B cell (primary cell): Measurements from ENCODE around the gene DNM1L. TPM values are rescaled to one million over a fixed set of nuclear protein-coding genes. Genes with fewer than 3 reads are reported as not detected.
"Not testable (repeated sequence)": the region's sequence is repeated elsewhere in the genome, so short reads cannot be mapped to it uniquely, and the experiment has no call there.

Source experiments
- ATAC-seq: fragments of 200-7000 bp; cut with Tn5 transposase; one replicate; pipeline ENCODE4 v1.10.0; 2021; ENCODE audit warnings: low read depth, mild to moderate bottlenecking, moderate number of reproducible peaks, moderate library complexity
- CTCF ChIA-PET: fragments of 350-600 bp; sonication (Branson Sonifier 250); formaldehyde crosslinking; loops from one replicate; lab custom pipeline; 2021; ENCODE audit warnings: antibody characterized with exemption, inconsistent platforms; lab: Charles Lee
- POLR2A ChIA-PET: fragments of 350-600 bp; sonication (Branson Sonifier 250); formaldehyde crosslinking; loops from one replicate; lab custom pipeline; 2021; ENCODE audit warnings: antibody characterized with exemption; lab: Charles Lee
- DNase-seq: peaks from one replicate; pipeline ENCODE4 v3.0.0; 2013
- H2AFZ ChIP-seq: 2 replicates; pipeline ENCODE4 v1.6.1; 2012; ENCODE audit warnings: mild to moderate bottlenecking, low read depth, low read length; ENCODE audit not compliant: insufficient read depth, poor library complexity, severe bottlenecking
- H3K27ac ChIP-seq, 2 donors: 1 replicate in 1 of 2; 2 replicates in 1 of 2; pipeline ENCODE4 v1.5.1; 2012 to 2013; ENCODE audit warnings: low read length in 2 of 2, mild to moderate bottlenecking in 2 of 2, moderate library complexity in 1 of 2
- H3K27me3 ChIP-seq, 4 experiments: fragments of 200-600 bp in 1 of 4; sonication (generic) in 1 of 4; replicated peaks in 1 of 4; 1 replicate in 2 of 4; 2 replicates in 2 of 4; pipeline versions ENCODE4 v1.6.1 to v1.7.0; 2013 to 2016; ENCODE audit warnings: low read length in 3 of 4, mild to moderate bottlenecking in 2 of 4, mixed read lengths in 1 of 4, moderate library complexity in 1 of 4; ENCODE audit not compliant: insufficient read depth in 4 of 4, control insufficient read depth in 3 of 4; ENCODE audit errors: control extremely low read depth in 1 of 4
- H3K36me3 ChIP-seq, 2 experiments: replicated peaks in 1 of 2; 1 replicate in 1 of 2; 2 replicates in 1 of 2; pipeline versions ENCODE4 v1.6.1 to v1.7.1; 2013; ENCODE audit warnings: low read length in 1 of 2; ENCODE audit not compliant: insufficient read depth in 2 of 2, control insufficient read depth in 1 of 2; ENCODE audit errors: control extremely low read depth in 1 of 2, extremely low read depth in 1 of 2
- H3K4me1 ChIP-seq, 2 donors: fragments of 200-600 bp in 1 of 2; sonication (generic) in 1 of 2; 1 replicate in 1 of 2; 2 replicates in 1 of 2; pipeline versions ENCODE4 v1.5.1 to v1.6.1; 2013 to 2017; ENCODE audit warnings: low read length in 2 of 2; ENCODE audit not compliant: control insufficient read depth in 2 of 2, insufficient read depth in 2 of 2
- H3K4me2 ChIP-seq: replicated peaks from 2 replicates; pipeline ENCODE3; 2012; ENCODE audit warnings: mild to moderate bottlenecking, low read depth, low read length; ENCODE audit not compliant: poor library complexity, severe bottlenecking
- H3K4me3 ChIP-seq, 5 experiments: fragments of 200-600 bp in 1 of 5; sonication (generic) in 1 of 5; 1 replicate in 3 of 5; 2 replicates in 2 of 5; pipeline versions ENCODE4 v1.5.1 to v1.7.0; 2011 to 2016; ENCODE audit warnings: low read length in 4 of 5, mild to moderate bottlenecking in 4 of 5, low read depth in 2 of 5, control low read depth in 1 of 5, moderate library complexity in 1 of 5; ENCODE audit not compliant: insufficient read depth in 1 of 5; ENCODE audit errors: control extremely low read depth in 1 of 5, extremely low read depth in 1 of 5
- H3K79me2 ChIP-seq: fragments of 200-600 bp; sonication (generic); one replicate; pipeline ENCODE4 v1.6.0; 2016; ENCODE audit warnings: low read length; ENCODE audit not compliant: control insufficient read depth, insufficient read depth
- H3K9ac ChIP-seq: fragments of 200-600 bp; sonication (generic); 2 replicates; pipeline ENCODE4 v1.6.1; 2017; ENCODE audit warnings: mild to moderate bottlenecking, low read length, moderate library complexity
- H3K9me3 ChIP-seq, 3 donors: one replicate each; pipeline versions ENCODE4 v1.6.1 to v1.7.1; 2013; ENCODE audit warnings: low read length in 2 of 3; ENCODE audit not compliant: control insufficient read depth in 2 of 3, insufficient read depth in 1 of 3; ENCODE audit errors: control extremely low read depth in 1 of 3
- H4K20me1 ChIP-seq: 2 replicates; pipeline ENCODE4 v1.6.0; 2012; ENCODE audit warnings: mild to moderate bottlenecking, low read length; ENCODE audit not compliant: insufficient read depth, control insufficient read depth, poor library complexity, severe bottlenecking
- H3K27ac Mint-ChIP-seq: one replicate; pipeline ENCODE4 v1.8.0; 2021; ENCODE audit warnings: mixed read lengths
- H3K27me3 Mint-ChIP-seq: one replicate; pipeline ENCODE4 v1.8.0; 2021; ENCODE audit warnings: mixed read lengths
- H3K4me1 Mint-ChIP-seq: one replicate; pipeline ENCODE4 v1.8.0; 2021; ENCODE audit warnings: mixed read lengths
- H3K4me3 Mint-ChIP-seq: one replicate; pipeline ENCODE4 v1.8.0; 2021; ENCODE audit warnings: mixed read lengths
- H3K9me3 Mint-ChIP-seq: one replicate; pipeline ENCODE4 v1.8.0; 2022; ENCODE audit warnings: mixed read lengths; ENCODE audit not compliant: insufficient read depth
- EZH2 ChIP-seq: IDR thresholded peaks from 2 replicates; pipeline ENCODE4 v1.6.1; 2012; ENCODE audit warnings: borderline replicate concordance, low read depth, mild to moderate bottlenecking, moderate library complexity, low read length; ENCODE audit not compliant: insufficient read depth, poor library complexity, severe bottlenecking
- WGBS: methylation state at CpG from one replicate; pipeline ENCODE4 v1.1.5; 2013; ENCODE audit warnings: missing lambda C conversion rate; ENCODE audit not compliant: insufficient coverage; 5-methylcytosine and 5-hydroxymethylcytosine counted together
- intact Hi-C: fragments of 100-400 bp; cut with micrococcal nuclease; formaldehyde crosslinking; loops from one replicate; pipeline ENCODE4 v1.10.0; 2022
- polyA plus RNA-seq: library from polyadenylated mRNA; depleted of rRNA; stranded (reverse); fragments of >200 nt; gene quantifications from 2 replicates; pipeline ENCODE4 v1.2.3, GENCODE V29; 2012
- total RNA-seq, 2 donors: library from RNA; stranded (reverse); fragments of 120-200 nt in 1 of 2; gene quantifications; 1 replicate in 1 of 2; 2 replicates in 1 of 2; pipeline versions ENCODE4 v1.2.3 to v1.2.4, GENCODE V29; 2013 to 2022
- TF ChIP-seq, protein P1 (sequence below): fragments of 200-600 bp; IDR thresholded peaks from one replicate; pipeline ENCODE4 v1.8.0; 2022; ENCODE audit warnings: antibody characterized with exemption, mild to moderate bottlenecking

Gene DNM1L
- total and polyA plus RNA-seq, 2 donors (not counting 1 experiment from before 2014, with no cell fraction given), result 23.3 to 74.2 TPM

DNA sequence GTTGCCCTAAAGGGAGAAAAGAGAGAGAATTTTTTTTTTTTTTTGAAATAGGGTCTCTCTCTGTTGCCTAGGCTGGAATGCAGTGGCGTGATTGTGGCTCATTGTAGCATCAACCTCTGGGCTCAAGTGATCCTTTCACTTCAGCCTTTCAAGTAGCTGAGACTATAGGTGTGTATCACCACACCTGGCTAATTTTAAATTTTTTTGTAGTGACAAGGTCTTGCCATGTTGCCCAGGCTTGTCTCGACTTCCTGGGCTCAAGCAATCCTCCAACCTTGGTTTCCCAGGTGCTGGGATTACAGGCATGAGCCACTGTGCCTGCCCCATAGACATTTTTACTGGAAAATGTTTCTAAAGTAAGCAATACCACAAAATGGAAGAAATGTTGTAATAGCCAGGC, 39.8 kb downstream of the DNM1L start:
- DNase-seq (no peak), ATAC-seq (no peak)
- Histone ChIP-seq H3K36me3 (peaks cover 4 to 21% of the 10 kb centered on the region in 2 experiments), H3K9me3 (no peaks in the 10 kb centered on the region), H2AFZ (no peak overlapping the region), H3K4me3 (no peak overlapping the region), H3K4me1 (no peaks in the 10 kb centered on the region), H3K27me3 (no peaks in the 10 kb centered on the region), H4K20me1 (no peaks in the 10 kb centered on the region), H3K27ac (no peak overlapping the region), H3K9ac (no peak overlapping the region), H3K4me2 (no peak overlapping the region), H3K79me2 (no peaks in the 10 kb centered on the region)
- ChIA-PET POLR2A (no interaction called here), CTCF (no interaction called here)
- TF ChIP-seq EZH2, result no peak
- TF ChIP-seq, protein P1, sequence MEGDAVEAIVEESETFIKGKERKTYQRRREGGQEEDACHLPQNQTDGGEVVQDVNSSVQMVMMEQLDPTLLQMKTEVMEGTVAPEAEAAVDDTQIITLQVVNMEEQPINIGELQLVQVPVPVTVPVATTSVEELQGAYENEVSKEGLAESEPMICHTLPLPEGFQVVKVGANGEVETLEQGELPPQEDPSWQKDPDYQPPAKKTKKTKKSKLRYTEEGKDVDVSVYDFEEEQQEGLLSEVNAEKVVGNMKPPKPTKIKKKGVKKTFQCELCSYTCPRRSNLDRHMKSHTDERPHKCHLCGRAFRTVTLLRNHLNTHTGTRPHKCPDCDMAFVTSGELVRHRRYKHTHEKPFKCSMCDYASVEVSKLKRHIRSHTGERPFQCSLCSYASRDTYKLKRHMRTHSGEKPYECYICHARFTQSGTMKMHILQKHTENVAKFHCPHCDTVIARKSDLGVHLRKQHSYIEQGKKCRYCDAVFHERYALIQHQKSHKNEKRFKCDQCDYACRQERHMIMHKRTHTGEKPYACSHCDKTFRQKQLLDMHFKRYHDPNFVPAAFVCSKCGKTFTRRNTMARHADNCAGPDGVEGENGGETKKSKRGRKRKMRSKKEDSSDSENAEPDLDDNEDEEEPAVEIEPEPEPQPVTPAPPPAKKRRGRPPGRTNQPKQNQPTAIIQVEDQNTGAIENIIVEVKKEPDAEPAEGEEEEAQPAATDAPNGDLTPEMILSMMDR, result no peak
- Mint-ChIP-seq H3K27me3 (no peaks in the 10 kb centered on the region), H3K27ac (no peak overlapping the region), H3K4me1 (no peaks in the 10 kb centered on the region), H3K9me3 (no peaks in the 10 kb centered on the region), H3K4me3 (no peak overlapping the region)
- WGBS, result 100% methylated on average over 1 of the region's 2 CpGs
- intact Hi-C loops, result loop anchor here (5.0 kb wide), 1 partner anchor 262 kb away; no protein-coding TSS in a partner anchor

GRCh38 chr12:32725308-32725707, 46.2 kb downstream of the DNM1L start:
- H3K4me2 ChIP-seq, H3K9me3 ChIP-seq, H2AFZ ChIP-seq, H3K9ac ChIP-seq, DNase-seq, H3K4me1 ChIP-seq, H3K27ac Mint-ChIP-seq, H3K4me3 Mint-ChIP-seq, H3K9me3 Mint-ChIP-seq, H3K79me2 ChIP-seq, POLR2A ChIA-PET, ATAC-seq, H3K27me3 ChIP-seq, H3K27me3 Mint-ChIP-seq, H3K4me3 ChIP-seq, H3K27ac ChIP-seq, CTCF ChIA-PET, H3K4me1 Mint-ChIP-seq, intact Hi-C loops, H4K20me1 ChIP-seq: not testable (repeated sequence)
- 100% methylated on average over 3 of the region's 3 CpGs for WGBS
- H3K36me3 ChIP-seq, result peaks cover 0 to 27% of the 10 kb centered on the region in 2 experiments
